HUES6 (cell line): ENCODE data around the gene CSKMT.

Experiments
- H3K27ac ChIP-seq: 2 replicates; pipeline ENCODE4 v1.7.0; 2013; ENCODE audit warnings: low read depth, mild to moderate bottlenecking, low read length, inconsistent platforms
- H3K27me3 ChIP-seq: 2 replicates; pipeline ENCODE4 v1.6.1; 2013; ENCODE audit warnings: low read length; ENCODE audit not compliant: control insufficient read depth, insufficient read depth
- H3K36me3 ChIP-seq: 2 replicates; pipeline ENCODE4 v1.6.1; 2013; ENCODE audit warnings: low read length; ENCODE audit not compliant: control insufficient read depth, insufficient read depth
- H3K4me1 ChIP-seq: 2 replicates; pipeline ENCODE4 v1.6.1; 2013; ENCODE audit warnings: low read length; ENCODE audit not compliant: control insufficient read depth, insufficient read depth
- H3K4me3 ChIP-seq: 2 replicates; pipeline ENCODE4 v1.5.1; 2013; ENCODE audit warnings: low read depth, low read length
- H3K9ac ChIP-seq: one replicate; pipeline ENCODE4 v1.6.1; 2013; ENCODE audit warnings: mild to moderate bottlenecking, low read length
- H3K9me3 ChIP-seq: 2 replicates; pipeline ENCODE4 v1.6.1; 2013; ENCODE audit warnings: low read depth, low read length; ENCODE audit not compliant: control insufficient read depth, insufficient read depth

Gene CSKMT

GRCh38 chr11:62710001-62710345 is 44.9 kb downstream of the CSKMT start:
- H3K27me3 ChIP-seq: no peaks in the 10 kb centered on the region
- H3K4me3 ChIP-seq: peak overlapping the region; percentile 85
- H3K36me3 ChIP-seq: peaks cover 46% of the 10 kb centered on the region
- H3K4me1 ChIP-seq: peaks cover 22% of the 10 kb centered on the region
- H3K27ac ChIP-seq: peak overlapping the region; percentile 96
- H3K9me3 ChIP-seq: no peaks in the 10 kb centered on the region
- H3K9ac ChIP-seq: peak overlapping the region; percentile 97

- Histone ChIP-seq H3K36me3 (peaks cover 65% of the 10 kb centered on the region), H3K4me3 (no peak overlapping the region), H3K27ac (no peak overlapping the region), H3K4me1 (peaks cover 16% of the 10 kb centered on the region), H3K9me3 (no peaks in the 10 kb centered on the region), H3K9ac (no peak overlapping the region), H3K27me3 (no peaks in the 10 kb centered on the region)
Observed at GRCh38 chr11:62712276-62712812, 47.2 kb downstream of the CSKMT start.

- Histone ChIP-seq H3K4me3 (no peak overlapping the region), H3K4me1 (peaks cover 16% of the 10 kb centered on the region), H3K9ac (no peak overlapping the region), H3K9me3 (no peaks in the 10 kb centered on the region), H3K27me3 (no peaks in the 10 kb centered on the region), H3K27ac (no peak overlapping the region), H3K36me3 (peaks cover 71% of the 10 kb centered on the region)
Observed at GRCh38 chr11:62712861-62713260, 47.7 kb downstream of the CSKMT start.

GRCh38 chr11:62713343-62713742 is 48.2 kb downstream of the CSKMT start:
- Histone ChIP-seq H3K27me3 (no peaks in the 10 kb centered on the region), H3K9me3 (no peaks in the 10 kb centered on the region), H3K36me3 (peaks cover 75% of the 10 kb centered on the region), H3K27ac (no peak overlapping the region), H3K4me3 (no peak overlapping the region), H3K9ac (no peak overlapping the region), H3K4me1 (peaks cover 12% of the 10 kb centered on the region)

GRCh38 chr11:62715150-62716130 is 50.3 kb downstream of the CSKMT start:
- Histone ChIP-seq H3K9ac (no peak overlapping the region), H3K4me3 (no peak overlapping the region), H3K27ac (no peak overlapping the region), H3K4me1 (peaks cover 2% of the 10 kb centered on the region; the same call in 1 of the 2 replicates), H3K27me3 (no peaks in the 10 kb centered on the region), H3K36me3 (peaks cover 91% of the 10 kb centered on the region), H3K9me3 (no peaks in the 10 kb centered on the region)

- Histone ChIP-seq H3K27me3 (no peaks in the 10 kb centered on the region), H3K4me3 (no peak overlapping the region), H3K9ac (no peak overlapping the region), H3K4me1 (no peaks in the 10 kb centered on the region), H3K9me3 (no peaks in the 10 kb centered on the region), H3K36me3 (peaks cover 94% of the 10 kb centered on the region), H3K27ac (no peak overlapping the region)
Observed at GRCh38 chr11:62716206-62716605, 51.1 kb downstream of the CSKMT start.

GRCh38 chr11:62716816-62717215 is 51.7 kb downstream of the CSKMT start:
- H3K27me3 ChIP-seq: no peaks in the 10 kb centered on the region
- peaks cover 95% of the 10 kb centered on the region for H3K36me3 ChIP-seq
- H3K9me3 ChIP-seq: no peaks in the 10 kb centered on the region
- H3K4me1 ChIP-seq: no peaks in the 10 kb centered on the region
- H3K27ac ChIP-seq: no peak overlapping the region
- H3K9ac ChIP-seq: no peak overlapping the region
- H3K4me3 ChIP-seq: no peak overlapping the region
